Mucosa of rectum (tissue), 2 donors: ENCODE data around the gene PILRB.
A peak's percentile ranks its signal among the peaks of the same experiment; 100 is the strongest.
"Not testable (repeated sequence)": the region's sequence is repeated elsewhere in the genome, so short reads cannot be mapped to it uniquely, and the experiment has no call there.

ENCODE experiments used
- H3K27ac ChIP-seq, 2 donors: one replicate each; pipeline ENCODE4 v1.7.0; 2013; ENCODE audit warnings: inconsistent platforms in 2 of 2, low read depth in 2 of 2, low read length in 2 of 2
- H3K27me3 ChIP-seq, 2 donors: one replicate each; pipeline ENCODE4 v1.7.0; 2013; ENCODE audit warnings: low read length in 2 of 2; ENCODE audit not compliant: control insufficient read depth in 2 of 2, insufficient read depth in 2 of 2
- H3K36me3 ChIP-seq, 2 donors: one replicate each; pipeline ENCODE4 v1.7.0; 2013; ENCODE audit warnings: low read length in 2 of 2; ENCODE audit not compliant: control insufficient read depth in 2 of 2, insufficient read depth in 2 of 2
- H3K4me1 ChIP-seq, 2 donors: one replicate each; pipeline ENCODE4 v1.7.0; 2013; ENCODE audit warnings: low read length in 2 of 2, mild to moderate bottlenecking in 1 of 2; ENCODE audit not compliant: control insufficient read depth in 2 of 2, insufficient read depth in 2 of 2
- H3K4me3 ChIP-seq, 2 donors: one replicate each; pipeline ENCODE4 v1.7.0; 2013; ENCODE audit warnings: low read length in 2 of 2
- H3K9ac ChIP-seq, 2 donors: one replicate each; pipeline ENCODE4 v1.7.0; 2013; ENCODE audit warnings: low read length in 2 of 2, low read depth in 1 of 2, mild to moderate bottlenecking in 1 of 2
- H3K9me3 ChIP-seq, 2 donors: one replicate each; pipeline ENCODE4 v1.7.0; 2013; ENCODE audit warnings: low read length in 2 of 2; ENCODE audit not compliant: control insufficient read depth in 2 of 2
- donor health status: healthy.
- donor health status: Normal muscosa, but diverticular disease.

Gene PILRB

GRCh38 chr7:100344124-100344559, 13.8 kb upstream of the PILRB start:
- H3K4me3 ChIP-seq, H3K9ac ChIP-seq, H3K4me1 ChIP-seq, H3K27me3 ChIP-seq, H3K9me3 ChIP-seq: not testable (repeated sequence)
- Histone ChIP-seq H3K27ac (peak overlapping the region in 1 of 2 donors; percentile 78), H3K36me3 (peaks cover 32 to 34% of the 10 kb centered on the region in 2 donors)

DNA sequence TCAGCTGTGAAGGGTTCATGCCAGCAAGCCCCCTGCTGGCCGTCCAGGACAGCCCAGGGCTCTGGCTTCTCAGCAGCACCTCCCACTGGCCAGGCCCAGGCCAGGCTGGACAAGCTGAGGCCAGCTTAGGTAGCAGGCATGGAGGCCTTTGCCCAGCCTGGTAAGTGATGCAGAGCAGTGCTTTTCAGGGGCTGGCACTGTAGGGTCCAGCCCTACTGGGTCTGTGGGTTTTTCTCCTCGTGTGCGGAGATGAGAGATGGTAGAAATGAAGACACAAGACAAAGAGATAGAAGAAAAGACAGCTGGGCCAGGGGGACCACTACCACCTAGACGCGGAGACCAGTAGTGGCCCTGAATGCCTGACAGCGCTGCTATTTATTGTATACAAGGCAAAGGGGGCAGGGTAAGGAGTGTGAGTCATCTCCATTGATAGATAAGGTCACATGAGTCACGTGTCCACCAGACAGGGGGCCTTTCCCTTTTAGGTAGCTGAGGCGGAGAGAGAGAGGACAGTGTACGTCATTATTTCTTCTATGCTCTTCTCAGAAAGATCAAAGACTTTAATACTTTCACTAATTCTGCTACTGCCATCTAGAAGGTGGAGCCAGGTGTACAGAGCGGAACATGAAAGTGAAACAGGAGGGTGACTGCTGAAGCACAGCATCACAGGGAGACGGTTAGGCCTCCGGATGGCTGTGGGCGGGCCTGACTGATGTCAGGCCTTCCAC, 13.2 kb upstream of the PILRB start:
- H3K27ac ChIP-seq: peak overlapping the region; percentile 47 to 78
- not testable (repeated sequence) for H3K27me3 ChIP-seq, H3K4me1 ChIP-seq, H3K9me3 ChIP-seq
- H3K4me3 ChIP-seq: peak overlapping the region in 1 of 2 donors; percentile 9
- H3K36me3 ChIP-seq: peaks cover 37 to 39% of the 10 kb centered on the region in 2 donors
- peak overlapping the region; percentile 8 to 17 for H3K9ac ChIP-seq

GRCh38 chr7:100345288-100345672, 12.6 kb upstream of the PILRB start:
- not testable (repeated sequence) for H3K27me3 ChIP-seq, H3K9me3 ChIP-seq, H3K9ac ChIP-seq, H3K4me1 ChIP-seq, H3K27ac ChIP-seq, H3K4me3 ChIP-seq
- H3K36me3 ChIP-seq: peaks cover 41 to 43% of the 10 kb centered on the region in 2 donors

DNA sequence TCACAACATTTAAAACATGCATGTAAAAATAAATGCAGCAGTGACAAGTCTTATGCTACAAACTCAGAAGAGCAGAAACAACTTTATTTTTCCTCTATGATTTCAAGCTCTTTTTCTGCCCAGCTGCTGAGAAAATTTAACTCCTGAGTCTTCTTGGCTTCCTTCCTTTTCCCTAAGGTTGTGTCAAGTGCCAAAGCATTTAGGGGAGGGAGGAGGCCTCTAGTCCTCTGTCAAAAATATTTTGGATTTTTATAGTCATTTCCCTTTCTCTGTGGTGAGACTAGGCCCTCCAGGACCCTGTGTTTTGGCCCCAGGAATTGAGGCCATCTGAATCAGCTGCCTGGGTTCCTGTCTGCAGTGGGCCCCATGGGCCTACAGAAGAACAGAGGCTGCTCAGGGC, 11.0 kb upstream of the PILRB start:
- no peak overlapping the region for H3K9ac ChIP-seq
- no peaks in the 10 kb centered on the region for H3K9me3 ChIP-seq
- peaks cover 48 to 53% of the 10 kb centered on the region in 2 donors for H3K36me3 ChIP-seq
- no peak overlapping the region for H3K4me3 ChIP-seq
- no peaks in the 10 kb centered on the region for H3K27me3 ChIP-seq
- H3K4me1 ChIP-seq: peaks cover 2 to 4% of the 10 kb centered on the region in 2 donors
- H3K27ac ChIP-seq: no peak overlapping the region

GRCh38 chr7:100348805-100349204, 9.1 kb upstream of the PILRB start:
- Histone ChIP-seq H3K9me3 (no peaks in the 10 kb centered on the region), H3K9ac (no peak overlapping the region), H3K27me3 (no peaks in the 10 kb centered on the region), H3K4me1 (peaks cover 0 to 4% of the 10 kb centered on the region in 2 donors), H3K36me3 (peaks cover 47 to 55% of the 10 kb centered on the region in 2 donors), H3K27ac (no peak overlapping the region), H3K4me3 (no peak overlapping the region)

DNA sequence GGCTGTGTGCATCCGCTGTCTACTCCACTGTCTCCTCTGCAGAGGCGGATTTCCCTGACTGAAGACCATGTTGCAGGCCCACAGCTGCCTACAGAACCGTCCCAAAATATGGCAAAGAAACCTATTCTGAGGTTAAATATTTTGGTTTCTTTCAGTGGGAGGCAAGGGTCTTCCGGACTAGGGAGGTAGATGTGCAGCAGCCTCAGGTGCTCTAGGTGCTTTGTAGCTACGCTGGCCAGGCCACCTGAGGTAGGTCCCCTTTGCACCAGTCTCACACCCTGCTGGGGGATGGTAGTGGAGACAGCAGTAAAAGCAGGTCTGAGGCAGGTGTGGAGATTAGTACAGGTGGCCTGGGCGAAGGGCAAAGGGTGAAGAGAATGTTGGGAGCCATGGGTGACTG, 8.2 kb upstream of the PILRB start:
- peaks cover 49 to 60% of the 10 kb centered on the region in 2 donors for H3K36me3 ChIP-seq
- no peaks in the 10 kb centered on the region for H3K9me3 ChIP-seq
- H3K4me1 ChIP-seq: peaks cover 0 to 1% of the 10 kb centered on the region in 2 donors
- H3K27ac ChIP-seq: no peak overlapping the region
- no peaks in the 10 kb centered on the region for H3K27me3 ChIP-seq
- no peak overlapping the region for H3K9ac ChIP-seq
- no peak overlapping the region for H3K4me3 ChIP-seq

GRCh38 chr7:100351657-100352058, 6.3 kb upstream of the PILRB start:
- peaks cover 59 to 67% of the 10 kb centered on the region in 2 donors for H3K36me3 ChIP-seq
- no peak overlapping the region for H3K27ac ChIP-seq
- no peak overlapping the region for H3K4me3 ChIP-seq

DNA sequence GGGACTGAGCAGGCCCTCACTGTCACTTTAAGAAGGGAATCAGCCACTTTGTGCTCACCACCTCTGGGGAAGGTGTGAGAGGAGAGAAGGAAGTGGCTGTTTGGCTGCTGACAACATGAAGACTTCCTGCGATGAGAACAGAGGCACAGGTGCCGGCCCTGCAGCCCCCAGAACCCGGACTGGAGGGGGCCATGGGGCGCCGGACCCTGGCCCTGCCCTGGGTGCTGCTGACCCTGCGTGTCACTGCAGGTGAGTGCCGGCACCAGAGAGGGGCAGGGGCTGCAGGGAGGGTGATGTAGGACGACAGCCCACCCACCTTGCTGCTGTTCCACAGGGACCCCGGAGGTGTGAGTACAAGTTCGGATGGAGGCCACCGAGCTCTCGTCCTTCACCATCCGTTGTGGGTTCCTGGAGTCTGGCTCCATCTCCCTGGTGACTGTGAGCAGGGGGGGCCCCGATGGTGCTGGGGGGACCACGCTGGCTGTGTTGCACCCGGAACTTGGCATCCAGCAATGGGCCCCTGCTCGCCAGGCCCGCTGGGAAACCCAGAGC, 5.6 kb upstream of the PILRB start:
- H3K36me3 ChIP-seq: peaks cover 53 to 67% of the 10 kb centered on the region in 2 donors
- not testable (repeated sequence) for H3K9me3 ChIP-seq, H3K4me3 ChIP-seq, H3K4me1 ChIP-seq, H3K9ac ChIP-seq, H3K27ac ChIP-seq, H3K27me3 ChIP-seq

More at GRCh38 chr7:100351657-100352058, 6.3 kb upstream of the PILRB start:
- Histone ChIP-seq H3K27me3 (no peaks in the 10 kb centered on the region), H3K4me1 (no peaks in the 10 kb centered on the region), H3K9ac (no peak overlapping the region), H3K9me3 (no peaks in the 10 kb centered on the region)

DNA sequence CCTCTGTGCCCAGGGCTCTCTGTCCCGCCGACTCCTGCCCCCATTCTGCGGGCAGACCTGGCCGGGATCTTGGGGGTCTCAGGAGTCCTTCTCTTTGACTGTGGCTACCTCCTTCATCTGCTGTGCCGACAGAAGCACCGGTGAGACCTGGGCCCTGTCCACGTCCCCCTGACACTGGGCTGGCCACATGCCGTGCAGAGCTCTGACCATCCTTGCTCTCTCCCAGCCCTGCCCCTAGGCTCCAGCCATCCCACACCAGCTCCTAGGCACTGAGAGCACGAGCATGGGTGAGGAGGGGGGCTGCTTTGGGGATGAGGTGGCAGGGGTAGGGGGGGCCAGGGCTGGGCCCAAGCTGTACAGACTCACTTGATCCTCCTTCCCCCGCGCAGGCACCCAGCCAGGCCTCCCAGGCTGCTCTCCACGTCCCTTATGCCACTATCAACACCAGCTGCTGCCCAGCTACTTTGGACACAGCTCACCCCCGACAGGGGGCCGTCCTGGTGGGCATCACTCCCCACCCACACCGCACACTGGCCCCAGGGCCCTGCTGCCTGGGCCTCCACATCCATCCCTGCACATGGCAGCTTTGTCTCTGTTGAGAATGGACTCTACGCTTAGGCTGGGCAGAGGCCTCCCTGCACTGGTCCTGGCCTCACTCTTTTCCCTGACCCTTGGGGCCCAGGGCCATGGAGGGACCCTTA, 4.8 kb upstream of the PILRB start:
- Histone ChIP-seq H3K4me3 (no peak overlapping the region), H3K9me3 (no peaks in the 10 kb centered on the region), H3K36me3 (peaks cover 47 to 61% of the 10 kb centered on the region in 2 donors), H3K4me1 (no peaks in the 10 kb centered on the region), H3K27ac (no peak overlapping the region), H3K27me3 (no peaks in the 10 kb centered on the region), H3K9ac (no peak overlapping the region)

- Histone ChIP-seq H3K4me1 (no peaks in the 10 kb centered on the region), H3K4me3 (no peak overlapping the region), H3K27me3 (no peaks in the 10 kb centered on the region), H3K9me3 (no peaks in the 10 kb centered on the region), H3K27ac (no peak overlapping the region), H3K36me3 (peaks cover 46 to 66% of the 10 kb centered on the region in 2 donors), H3K9ac (no peak overlapping the region)
Observed at GRCh38 chr7:100353685-100354330, 4.1 kb upstream of the PILRB start.
